GM18508 (cell line): Measurements from ENCODE around the gene NRG2.

Experiments used
- ATAC-seq: cut with Tn5 transposase; IDR thresholded peaks from one replicate; pipeline ENCODE4 v1.9.1; 2021; ENCODE audit warnings: moderate number of reproducible peaks; ENCODE audit not compliant: insufficient read depth, unreplicated experiment

The NRG2 gene

GRCh38 chr5:139823757-139824355, 219.2 kb downstream of the NRG2 start:
- ATAC-seq, result no peak

- no peak for ATAC-seq
These were observed 220.3 kb downstream of the NRG2 start for GRCh38 chr5:139822553-139823425.

- no peak for ATAC-seq
These were observed 221.1 kb downstream of the NRG2 start for GRCh38 chr5:139821806-139822552.

- no peak for ATAC-seq
These were observed 222.5 kb downstream of the NRG2 start for GRCh38 chr5:139820606-139821005.

- no peak for ATAC-seq
These were observed 223.0 kb downstream of the NRG2 start for GRCh38 chr5:139820130-139820529.

- no peak for ATAC-seq
These were observed 225.1 kb downstream of the NRG2 start for GRCh38 chr5:139817970-139818369.

- ATAC-seq, result no peak
These were observed 225.7 kb downstream of the NRG2 start for GRCh38 chr5:139817362-139817761.

DNA sequence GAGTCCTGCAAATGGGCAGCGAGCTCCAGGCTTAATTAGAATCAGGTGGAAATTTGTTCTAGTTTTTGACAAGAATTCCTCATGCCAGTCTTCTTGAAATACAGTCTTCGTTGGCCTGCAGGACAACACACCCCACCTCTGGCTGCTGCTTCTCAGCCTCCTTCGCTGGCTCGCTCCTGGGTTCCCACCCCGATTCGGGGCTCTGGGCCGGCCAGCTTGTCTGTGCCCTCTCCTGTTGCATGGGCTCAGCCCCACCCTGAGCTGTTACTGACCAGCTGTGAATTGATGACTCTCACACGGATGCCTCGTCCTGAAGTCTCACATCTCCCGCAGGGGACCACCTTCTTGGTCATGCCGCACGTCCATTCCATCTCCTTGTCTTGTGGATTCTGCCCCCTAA, 226.5 kb downstream of the NRG2 start:
- no peak for ATAC-seq

GRCh38 chr5:139814704-139815280, 228.3 kb downstream of the NRG2 start:
- ATAC-seq, result no peak

- no peak for ATAC-seq
These were observed 228.9 kb downstream of the NRG2 start for GRCh38 chr5:139814191-139814601.

GRCh38 chr5:139812836-139813805, 230.0 kb downstream of the NRG2 start:
- no peak for ATAC-seq

DNA sequence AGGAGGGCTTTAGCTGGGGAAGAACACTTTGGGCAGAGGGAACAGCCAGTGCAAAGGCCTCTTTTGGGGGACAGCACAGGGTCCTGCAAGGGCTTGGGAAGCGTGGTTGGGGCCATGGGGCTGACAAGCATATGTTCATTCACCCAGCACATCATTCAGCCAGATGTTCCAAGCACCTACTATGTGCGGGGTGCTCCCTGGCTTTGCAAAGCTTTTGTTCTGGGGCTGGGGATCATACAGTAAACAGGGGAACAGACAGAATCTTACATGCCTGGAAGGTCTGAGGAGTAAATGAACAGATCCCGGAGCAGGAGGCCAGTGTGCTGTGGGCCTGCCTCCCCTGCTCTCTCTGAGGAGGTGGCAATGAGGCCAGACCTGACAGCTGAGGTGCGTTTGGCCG, 230.8 kb downstream of the NRG2 start:
- ATAC-seq, result no peak

- ATAC-seq, result no peak
These were observed 231.9 kb downstream of the NRG2 start for GRCh38 chr5:139811274-139811607.

- no peak for ATAC-seq
These were observed 232.5 kb downstream of the NRG2 start for GRCh38 chr5:139810341-139811273.

- ATAC-seq, result no peak
These were observed 233.7 kb downstream of the NRG2 start for GRCh38 chr5:139809331-139809810.

DNA sequence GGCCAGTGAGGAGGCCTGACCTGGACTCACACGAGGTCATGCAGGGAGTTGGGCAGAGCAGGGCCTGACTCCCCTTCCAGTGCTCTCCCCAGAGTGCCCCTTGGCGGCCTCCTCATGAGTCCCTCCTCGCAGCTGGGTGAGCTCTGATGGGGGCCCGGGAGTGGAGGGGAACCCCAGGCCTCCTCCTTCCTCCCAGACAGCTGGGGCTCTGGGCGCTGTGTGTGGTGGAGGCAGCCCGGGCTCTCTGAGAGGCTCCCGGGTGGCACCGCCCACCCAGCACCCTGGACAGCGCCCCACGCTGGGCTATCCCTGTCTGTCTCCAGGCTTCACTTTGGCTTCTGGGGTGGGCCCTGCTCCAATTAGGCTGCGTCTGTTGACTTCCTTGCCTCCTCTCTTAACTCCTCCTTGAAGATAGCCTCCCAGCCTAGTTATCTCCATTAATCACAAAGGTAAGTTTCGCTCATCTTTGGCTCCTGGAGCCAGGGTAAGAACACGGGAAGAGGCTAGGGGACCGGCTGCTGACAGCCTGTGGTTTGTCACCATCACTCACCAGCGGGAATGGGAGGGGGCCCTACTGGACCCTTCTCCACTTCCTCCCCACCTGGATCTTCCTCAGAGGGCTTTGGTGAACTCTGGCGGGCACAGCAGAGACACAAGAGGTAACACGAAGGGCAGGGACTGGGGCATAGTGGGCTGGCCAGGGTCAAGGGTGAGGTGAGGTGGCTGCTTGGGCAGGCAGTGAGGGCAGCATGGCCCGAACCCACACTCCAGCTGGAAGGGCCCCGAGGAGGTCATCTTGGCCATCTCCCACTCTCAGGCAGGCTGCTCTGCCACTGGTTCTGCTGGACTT, 234.4 kb downstream of the NRG2 start:
- ATAC-seq, result no peak

- no peak for ATAC-seq
These were observed 235.5 kb downstream of the NRG2 start for GRCh38 chr5:139807647-139808030.
